ENCODE data around the gene FBXL2.
"Not testable (repeated sequence)": the region's sequence is repeated elsewhere in the genome, so short reads cannot be mapped to it uniquely, and the experiment has no call there.

Gene FBXL2

DNA sequence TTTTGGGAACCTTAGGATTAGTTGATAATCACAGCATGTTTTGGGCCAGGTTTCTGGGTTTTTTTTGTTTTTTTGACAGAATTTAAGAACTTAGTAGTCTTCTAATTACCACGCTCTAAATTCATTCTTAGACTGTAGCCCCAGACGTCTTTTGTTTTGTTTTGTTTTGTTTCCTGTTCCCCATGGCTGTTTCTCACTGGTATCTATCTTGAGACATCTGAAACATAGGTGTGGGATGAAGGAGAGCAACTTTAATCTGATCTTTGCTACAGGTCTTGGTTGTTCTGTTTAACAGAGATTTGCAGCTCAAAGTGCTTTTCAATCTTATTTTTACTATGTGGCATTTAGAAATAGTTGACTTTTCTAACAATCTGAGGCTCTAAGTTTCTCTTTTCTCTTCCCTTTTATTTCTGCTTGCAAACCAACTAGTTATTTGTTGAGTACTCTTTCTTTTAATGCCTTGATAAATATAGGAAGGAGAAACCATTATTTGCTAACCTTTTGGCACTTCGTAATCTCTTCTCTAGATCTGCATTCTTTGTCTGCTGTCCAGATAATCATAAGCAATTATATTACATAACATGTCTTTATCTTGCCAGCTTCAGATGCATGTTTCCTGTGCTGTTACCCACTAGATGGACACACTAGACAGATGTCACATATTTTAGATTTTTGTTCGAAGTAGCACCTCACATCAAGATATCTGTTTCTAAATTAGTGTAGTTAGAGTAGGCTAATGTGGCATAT is 40.9 kb downstream of the FBXL2 start:
- DNase-seq, result no peak

DNA sequence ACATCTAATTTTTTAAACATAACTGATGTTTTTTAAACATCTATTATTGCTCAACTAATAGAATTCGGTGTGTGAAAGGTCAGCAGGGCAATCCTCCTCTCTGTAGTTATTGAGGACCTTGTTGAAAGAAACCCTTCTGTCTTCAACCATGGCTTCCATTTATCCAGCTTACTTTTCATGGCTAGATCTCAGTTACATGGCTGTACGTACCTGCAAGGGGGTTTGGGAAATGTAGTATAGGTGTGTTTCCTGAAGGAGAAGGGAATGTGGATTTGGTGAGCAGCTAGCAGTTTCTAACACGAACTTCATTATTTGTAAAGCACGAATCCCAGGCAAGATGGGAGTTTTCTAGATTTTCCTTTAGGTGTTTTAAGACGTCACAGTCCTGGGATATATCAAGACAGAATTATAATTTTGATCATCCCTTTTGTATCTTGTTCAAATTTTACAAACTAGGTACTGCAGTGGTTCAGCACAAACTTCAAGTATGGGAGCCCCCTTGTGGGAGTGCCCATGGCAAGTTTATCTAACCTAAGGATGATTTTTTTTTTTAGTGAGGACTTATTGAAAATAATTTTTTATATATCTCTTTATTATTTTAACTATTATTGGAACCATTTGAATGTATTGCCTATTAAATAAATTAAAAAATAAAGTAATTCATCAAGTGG is 41.6 kb downstream of the FBXL2 start:
- DNase-seq, result no peak

DNA sequence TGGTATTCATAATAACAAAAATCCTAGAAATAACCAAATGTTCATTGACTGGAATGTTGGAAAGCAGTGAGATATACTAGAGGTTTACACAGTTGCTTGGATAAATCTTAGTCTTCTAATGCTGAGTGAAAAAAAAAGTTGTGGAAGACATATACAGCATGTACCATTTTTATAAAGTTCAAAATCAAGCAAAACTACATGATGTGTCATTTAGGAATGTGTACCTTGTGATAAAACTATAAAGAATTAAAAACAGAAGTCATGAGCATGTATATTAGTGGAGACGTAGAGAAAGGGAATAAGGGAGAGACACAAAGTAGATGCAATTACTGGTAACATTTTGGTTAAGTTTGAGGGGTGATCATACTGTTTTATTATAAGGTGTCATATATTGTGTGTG is 45.2 kb downstream of the FBXL2 start:
- DNase-seq, result no peak

DNA sequence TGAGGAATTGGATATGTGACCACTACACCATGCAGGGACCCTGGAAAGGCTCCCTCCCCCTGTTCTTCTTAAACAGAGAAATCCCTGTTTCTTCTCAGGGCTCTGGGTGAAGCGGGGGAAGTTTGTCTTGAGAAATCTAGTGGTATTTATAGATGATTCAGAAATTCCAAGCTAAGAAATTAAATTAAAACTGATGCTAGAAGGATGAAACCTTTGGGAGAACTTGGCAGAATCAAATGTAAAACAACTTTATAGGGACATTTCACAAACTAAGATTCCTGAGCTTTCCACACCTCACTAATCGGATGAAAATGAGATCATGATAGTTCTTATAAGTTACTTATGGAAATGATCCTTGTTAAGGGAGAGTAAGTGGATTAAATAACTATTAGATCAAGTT is 54.2 kb downstream of the FBXL2 start:
- no peak for DNase-seq

DNA sequence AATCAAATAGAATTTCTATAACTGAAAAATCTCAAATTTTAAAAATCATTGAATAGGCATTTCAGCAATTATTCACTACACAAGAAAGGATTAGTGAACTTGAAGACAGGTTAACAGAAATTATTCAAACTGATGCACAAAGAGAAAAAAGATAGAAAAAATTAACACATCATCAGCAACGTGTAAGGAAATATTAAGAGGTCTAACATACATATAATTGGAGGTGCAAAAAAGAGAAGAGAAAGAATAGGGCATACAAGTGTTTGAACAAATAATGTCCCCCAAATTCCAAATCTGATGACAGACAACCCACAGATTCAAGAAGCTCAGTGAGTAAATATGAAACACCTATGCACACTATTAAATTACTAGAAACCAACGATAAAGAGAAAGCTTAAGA is 57.1 kb downstream of the FBXL2 start:
- DNase-seq, result no peak

DNA sequence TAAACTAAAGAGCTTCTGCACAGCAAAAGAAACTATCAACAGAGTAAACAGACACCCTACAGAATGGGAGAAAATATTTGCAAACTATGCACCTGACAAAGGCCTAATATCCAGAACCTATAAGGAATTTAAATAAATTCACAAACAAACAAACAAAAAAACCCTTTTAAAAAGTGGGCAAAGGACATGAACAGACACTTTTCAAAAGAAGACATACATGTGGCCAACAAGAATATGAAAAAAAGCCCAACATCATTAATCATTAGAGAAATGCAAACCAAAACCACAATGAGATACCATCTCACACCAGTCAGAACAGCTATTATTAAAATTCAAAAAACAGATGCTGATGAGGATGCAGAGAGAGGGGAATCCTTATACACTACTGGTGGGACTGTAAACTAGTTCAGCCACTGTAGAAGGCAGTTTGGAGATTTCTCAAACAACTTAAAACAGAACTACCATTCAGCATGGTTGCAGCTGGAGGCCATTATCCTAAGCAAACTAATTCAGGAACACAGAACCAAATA is 61.8 kb downstream of the FBXL2 start:
- DNase-seq, result not testable (repeated sequence)

DNA sequence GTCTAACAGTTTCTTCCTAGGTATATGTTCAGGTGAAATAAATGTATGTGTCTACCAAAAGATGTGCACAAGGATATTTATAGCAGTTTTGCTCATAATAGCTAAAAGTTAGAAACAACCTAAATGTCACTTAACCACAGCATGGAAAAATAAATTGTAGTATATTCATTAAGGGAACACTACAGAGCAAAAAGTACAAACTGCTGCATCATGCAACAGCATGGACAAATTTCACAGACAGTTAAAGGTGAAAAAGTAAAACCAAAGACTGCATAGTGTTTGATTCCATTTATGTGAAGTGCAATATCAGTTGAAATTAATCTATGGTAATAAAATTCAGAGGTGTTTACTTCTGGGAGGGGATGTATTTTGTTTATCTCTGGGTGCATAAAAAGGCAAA is 62.5 kb downstream of the FBXL2 start:
- no peak for DNase-seq

DNA sequence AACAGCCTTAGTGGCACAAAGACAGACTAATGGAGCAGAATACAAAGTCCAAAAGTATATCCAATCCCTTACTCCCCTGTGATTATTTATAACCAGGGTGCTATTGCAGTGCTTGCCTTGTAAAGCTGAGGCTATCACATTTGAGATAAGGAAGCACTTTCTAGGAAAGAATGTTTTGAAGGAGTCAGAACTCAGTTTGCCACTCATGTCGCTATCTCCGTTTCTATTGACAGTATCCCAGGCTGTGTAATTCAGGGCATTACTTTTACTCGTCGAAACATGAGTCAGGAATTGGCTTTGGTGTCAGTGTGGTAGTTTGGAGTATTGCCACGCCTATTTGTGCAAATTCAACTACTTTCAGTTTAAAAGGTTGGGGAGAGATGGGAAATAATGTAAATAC is 78.4 kb downstream of the FBXL2 start:
- no peak for DNase-seq

DNA sequence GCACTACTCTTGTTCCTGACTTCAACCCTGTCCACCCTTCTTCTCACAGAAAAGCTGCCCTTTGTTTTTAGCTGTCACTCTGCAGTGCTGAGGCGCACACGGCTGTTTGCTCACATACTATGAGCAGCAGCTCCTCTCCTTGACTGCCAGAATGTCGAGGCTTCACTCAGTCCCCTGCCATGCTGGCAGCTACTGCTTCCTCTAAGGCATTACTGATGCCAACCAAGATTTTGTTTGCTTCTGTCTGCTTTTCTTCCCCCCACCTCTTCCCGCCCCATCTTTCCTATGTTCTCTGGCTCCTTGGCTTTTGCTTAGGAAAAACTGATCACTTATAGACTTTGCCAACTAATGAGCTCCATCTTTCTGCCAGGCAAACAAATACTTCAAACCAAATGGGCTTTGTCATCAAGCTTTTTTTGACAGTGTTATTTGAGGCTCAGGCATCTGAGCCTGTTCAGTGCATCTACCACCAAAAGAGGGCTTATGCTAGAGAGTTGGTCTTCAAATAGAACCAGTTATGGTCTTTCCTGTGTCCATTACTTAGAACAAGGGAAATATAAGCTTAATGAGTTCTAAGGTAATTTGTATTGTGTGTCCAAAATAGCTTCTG is 81.0 kb downstream of the FBXL2 start:
- DNase-seq, result no peak

DNA sequence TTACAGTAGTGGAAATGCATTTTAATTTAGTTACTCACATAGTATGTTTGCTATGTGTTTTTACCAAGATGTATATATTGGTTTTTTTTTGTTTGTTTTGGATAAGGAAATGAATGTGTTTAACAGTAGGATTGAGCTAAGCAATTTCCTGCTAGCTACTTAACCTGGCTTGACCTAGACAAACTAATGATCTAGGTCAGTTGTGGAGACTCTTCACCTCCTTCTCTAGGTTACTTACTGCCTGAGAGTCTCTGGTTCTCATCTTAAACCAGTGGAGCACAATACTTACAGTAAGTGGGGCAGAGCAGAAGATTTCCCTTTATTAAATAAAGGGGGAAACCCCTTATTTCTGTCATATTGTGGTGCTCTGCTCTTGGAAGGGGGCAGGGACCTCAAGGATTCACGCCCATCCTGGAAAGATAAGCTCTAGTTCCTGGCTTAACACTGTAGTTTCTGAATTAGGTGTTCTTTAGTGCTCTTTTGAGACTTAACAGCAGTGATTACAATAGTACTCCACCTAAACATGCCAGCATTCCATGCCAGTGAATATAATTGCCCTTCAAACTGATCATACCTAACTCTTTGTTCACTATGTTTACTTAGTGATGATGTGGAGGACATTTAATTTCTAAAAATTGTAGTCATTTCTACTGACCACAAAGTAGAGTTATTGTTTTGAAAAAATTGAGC is 83.0 kb downstream of the FBXL2 start:
- DNase-seq, result no peak

DNA sequence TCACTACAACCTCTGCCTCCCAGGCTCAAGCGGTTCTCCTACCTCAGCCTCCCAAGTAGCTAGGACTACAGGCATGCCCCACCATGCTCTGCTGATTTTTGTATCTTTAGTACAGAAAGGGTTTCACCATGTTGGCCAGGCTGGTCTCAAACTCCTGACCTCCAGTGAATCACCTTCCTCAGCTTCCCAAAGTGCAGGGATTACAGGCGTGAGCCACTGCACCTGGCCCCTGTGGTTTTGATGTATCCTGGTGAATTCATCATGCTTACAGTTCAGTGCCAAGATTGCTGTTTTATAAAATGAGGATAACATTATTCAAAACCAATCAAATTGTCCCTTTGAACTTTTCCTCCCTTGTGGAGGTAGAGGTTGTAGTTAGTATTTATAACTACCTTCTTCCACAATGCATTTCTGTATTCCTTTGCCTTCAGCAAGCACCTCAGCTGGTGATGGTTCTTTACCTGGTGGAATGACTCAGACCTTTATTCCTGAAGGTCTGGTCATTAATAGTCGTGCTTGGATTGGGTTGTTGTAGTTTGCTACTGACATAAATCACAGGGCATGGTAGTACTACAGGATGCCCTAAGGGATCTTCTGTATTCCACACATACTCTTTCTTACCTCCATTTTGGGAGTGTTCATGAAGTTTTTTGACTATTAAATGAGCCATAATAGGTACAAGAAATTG is 86.0 kb downstream of the FBXL2 start:
- DNase-seq, result no peak

DNA sequence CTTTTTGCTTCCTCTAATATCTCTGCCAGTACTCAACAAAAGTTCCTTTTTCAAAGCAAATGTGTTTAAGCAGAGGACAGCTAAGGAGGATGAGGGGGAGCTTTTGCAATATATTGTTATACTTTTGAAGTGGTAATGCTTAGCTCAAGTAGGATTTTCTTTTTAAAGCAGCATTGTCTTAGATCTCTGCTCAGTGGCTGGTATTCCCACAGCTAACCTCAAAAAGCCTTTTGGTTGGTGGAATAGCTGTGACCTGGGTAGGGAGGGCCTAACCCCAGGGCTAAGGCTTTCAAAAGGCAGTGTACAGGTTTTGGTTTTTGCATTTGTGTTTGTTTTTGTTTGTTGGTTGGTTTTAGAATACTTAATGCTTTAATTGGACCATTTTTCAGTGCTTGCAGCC is 86.8 kb downstream of the FBXL2 start:
- DNase-seq, result no peak

DNA sequence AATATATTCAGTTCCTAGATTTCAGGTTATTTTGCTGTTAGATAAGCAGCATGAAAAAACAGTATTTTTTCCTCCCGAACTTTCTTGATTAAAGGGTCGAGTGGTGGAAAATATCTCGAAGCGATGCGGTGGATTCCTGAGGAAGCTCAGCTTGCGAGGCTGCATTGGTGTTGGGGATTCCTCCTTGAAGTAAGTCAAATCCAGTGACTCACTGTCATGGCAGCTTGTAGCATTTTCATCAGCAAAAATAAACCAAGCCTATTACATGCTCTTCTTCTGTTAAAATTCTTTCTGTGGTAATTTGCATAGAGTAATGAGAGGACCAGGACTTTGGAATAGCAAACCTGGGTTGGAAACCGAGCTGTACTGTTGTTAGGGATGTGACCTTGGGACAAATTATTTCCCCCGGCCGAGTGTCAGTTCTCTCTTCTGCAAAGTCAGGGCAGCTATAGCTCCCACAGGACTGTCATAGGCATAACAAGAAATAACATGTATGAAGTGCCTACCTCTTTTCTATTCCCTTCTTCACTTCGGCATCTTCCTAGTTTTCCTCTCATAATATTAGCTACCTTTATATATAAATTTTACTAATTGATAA is 87.4 kb downstream of the FBXL2 start:
- no peak for DNase-seq

DNA sequence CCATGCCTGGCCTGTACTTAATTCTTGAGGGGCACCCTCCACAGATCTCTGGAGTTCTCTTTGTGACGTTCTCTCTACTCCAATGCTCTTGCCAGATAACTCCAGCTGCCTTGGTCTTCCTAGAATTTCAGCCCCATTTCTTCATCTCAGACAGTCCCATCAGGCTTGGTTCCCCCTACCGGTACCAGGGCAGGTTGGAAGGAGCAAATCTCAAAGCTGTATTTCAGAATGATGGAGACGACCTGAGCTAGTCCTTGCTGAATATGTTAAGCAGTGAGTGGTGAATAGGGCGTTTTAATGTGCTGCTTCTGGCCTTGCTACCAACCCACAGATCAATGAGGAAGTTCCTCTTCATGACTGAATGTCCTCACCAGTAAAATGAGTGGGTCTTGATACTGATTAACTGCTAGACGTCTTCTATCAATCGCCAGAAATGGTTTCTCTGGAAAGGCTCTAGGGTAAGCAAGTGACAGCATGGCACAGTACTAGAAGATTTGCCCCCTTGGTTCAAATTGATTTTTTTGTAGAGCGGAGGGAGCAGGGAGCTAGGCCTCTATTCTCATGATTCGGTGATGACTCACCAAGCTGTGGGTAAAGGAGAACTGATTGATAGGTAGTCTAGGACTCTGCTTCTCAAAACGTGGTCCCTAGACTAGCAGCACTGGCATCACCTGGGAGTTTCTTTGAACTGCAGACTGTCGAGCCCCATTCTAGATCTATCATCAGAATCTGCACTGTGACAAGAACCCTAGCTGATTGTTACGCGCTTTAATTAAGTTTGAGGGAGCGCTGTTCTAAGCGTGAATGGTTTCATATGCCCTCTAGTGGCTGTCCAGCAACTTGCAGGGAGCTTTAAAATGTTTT is 95.2 kb downstream of the FBXL2 start:
- DNase-seq, result peak; percentile 39

DNA sequence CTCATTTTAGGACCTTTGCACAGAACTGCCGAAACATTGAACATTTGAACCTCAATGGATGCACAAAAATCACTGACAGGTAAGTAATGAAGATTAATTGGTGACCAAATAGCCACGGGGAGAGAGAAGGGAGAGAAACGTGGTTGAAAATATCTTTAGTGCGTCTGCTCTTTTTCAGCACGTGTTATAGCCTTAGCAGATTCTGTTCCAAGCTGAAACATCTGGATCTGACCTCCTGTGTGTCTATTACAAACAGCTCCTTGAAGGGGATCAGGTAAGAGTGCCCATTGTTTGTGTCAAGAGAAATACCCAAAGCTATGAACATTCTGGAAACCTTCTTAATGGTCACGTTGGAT is 95.8 kb downstream of the FBXL2 start:
- DNase-seq, result no peak

DNA sequence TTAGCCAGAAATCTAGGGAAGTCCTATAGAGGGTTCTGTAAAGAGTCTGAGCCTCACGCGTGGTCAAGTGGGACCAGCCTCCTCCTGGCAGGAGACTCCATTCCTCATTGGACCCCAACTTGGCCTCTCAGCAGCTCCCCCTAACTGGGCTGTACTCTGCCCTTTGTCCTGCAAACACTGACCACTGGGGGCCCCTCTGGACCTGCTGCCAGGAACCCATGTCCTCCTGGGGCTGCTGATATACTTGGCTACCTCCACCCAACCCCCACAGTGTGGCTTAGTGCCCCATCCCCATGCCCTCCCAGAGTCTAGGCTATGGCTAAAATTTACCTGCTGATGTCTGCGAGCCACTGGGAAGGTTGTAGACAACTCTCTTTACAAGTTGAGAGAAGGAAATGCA is 100.2 kb downstream of the FBXL2 start:
- no peak for DNase-seq

DNA sequence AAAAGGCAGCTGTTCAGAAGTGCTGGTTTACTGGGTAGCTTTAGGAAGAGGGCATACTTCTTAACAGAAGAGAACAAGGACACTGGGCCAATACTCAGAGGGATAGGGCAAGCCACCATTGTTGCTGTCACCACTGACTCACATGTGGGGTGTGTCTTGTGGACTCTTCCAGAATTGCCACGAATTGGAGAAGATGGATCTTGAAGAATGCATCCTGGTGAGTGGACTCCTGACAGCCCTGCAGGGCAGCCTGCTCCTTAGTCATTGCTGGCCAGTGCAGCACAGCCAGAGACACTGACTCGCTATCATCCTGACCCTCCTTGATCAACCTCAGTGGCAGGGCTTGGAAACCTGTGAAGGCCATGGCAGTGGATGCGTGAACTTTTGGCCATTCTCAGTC is 100.7 kb downstream of the FBXL2 start:
- no peak for DNase-seq

DNA sequence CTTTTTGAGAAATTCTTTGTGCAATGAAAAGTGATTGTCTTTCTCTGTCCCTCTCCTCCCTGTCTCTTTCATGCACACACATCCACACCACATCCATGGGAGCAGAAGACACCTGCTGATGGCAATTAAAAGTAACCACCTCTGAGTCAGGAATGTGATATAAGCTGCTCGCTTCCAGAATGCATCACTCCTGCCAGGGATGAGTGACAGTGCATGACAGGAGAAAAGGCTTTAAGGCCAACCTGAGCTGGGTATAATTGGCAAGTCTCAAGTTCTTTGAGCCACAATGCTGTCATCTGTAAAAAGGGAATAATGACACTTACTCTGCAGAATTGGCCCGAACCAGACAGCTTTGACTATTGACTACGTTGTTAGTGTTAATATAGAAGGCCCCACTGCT is 103.4 kb downstream of the FBXL2 start:
- DNase-seq, result no peak

DNA sequence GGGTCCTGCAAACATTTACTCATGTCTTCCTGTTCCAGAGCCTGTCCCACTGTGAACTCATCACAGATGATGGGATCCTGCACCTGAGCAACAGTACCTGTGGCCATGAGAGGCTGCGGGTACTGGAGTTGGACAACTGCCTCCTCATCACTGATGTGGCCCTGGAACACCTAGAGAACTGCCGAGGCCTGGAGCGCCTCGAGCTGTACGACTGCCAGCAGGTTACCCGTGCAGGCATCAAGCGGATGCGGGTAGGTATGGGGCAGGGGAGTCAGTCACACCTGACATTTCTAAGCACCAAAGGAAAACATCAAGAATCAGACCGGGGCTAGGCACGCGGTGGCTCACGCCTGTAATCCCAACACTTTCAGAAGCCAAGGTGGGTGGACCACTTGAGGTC is 106.7 kb downstream of the FBXL2 start:
- DNase-seq, result no peak

DNA sequence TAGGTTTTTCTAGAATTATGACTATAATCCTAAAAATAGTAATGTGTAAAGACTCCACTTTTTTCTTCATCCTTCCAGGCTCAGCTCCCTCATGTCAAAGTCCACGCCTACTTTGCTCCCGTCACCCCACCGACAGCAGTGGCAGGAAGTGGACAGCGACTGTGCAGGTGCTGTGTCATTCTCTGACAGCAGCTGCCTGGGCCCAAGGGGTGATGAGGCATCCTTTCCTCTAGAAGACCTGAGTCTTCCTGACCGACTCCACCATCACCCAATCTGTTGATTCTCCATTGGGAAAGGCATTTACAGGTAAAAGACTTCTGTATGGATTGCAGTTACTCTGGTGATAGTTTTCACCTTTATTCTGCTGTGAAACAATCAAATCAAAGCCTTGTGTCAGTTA is 108.2 kb downstream of the FBXL2 start:
- peak; percentile 29 for DNase-seq

DNA sequence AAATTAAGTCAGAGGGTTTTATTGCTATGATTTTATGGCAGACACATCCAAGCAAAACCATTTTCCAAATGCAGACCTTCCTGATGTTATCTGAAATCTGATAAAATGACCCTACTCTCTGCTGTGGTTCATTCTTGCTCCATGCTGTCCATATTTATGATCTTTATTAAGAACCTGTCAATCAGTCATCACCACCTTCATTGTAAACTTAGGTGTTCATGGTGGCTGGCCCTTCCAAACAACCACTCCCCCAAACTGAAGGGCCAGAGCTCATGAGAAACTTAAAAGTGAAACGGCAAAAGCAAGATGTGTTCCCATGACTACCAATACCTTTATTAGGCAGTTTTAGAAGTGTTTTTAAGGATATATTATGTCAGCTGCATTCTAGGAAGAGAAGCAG is 109.4 kb downstream of the FBXL2 start:
- no peak for DNase-seq
